ENCODE measurements around the gene NFIA. TPM values are rescaled to one million over a fixed set of nuclear protein-coding genes. Genes with fewer than 3 reads are reported as not detected.
A peak's percentile ranks its signal among the peaks of the same experiment; 100 is the strongest.

Gene NFIA
- polyA plus RNA-seq, 4 donors, result 1.6 to 9.7 (median 4.9) TPM

DNA sequence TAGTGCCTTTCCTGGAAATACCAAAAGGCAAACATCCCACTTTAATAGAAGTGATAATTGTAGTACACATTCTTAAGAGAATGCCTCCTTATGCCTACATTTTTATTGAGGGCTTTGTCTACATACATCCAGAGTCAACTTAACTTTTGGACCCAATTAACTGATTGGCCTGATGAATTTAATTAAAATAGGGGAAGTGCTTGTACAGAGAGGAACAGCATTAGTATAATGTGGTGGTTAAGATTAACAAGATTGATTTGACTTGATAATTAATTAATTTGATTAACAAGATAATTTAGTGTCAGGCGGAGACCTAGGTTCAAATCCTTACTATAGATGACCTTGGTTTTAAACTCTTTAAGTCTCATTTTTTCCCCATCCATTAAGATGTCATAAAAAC is 111.4 kb downstream of the NFIA start:
- DNase-seq (no peak), FAIRE-seq (no peak)
- Histone ChIP-seq H3K4me3 (ENCODE audit: low read depth in 1 of 3, low read length in 3 of 3) (no peak overlapping the region), H3K36me3 (ENCODE audit: control insufficient read depth in 3 of 3, insufficient read depth in 2 of 3, low read depth in 1 of 3, low read length in 3 of 3) (no peaks in the 10 kb centered on the region), H3K27me3 (ENCODE audit: control insufficient read depth in 3 of 3, insufficient read depth in 3 of 3, low read length in 3 of 3) (no peaks in the 10 kb centered on the region), H3K27ac (ENCODE audit: low read depth in 1 of 3, low read length in 2 of 3) (no peak overlapping the region), H3K9me3 (ENCODE audit: control insufficient read depth in 2 of 2, insufficient read depth in 1 of 2, low read depth in 1 of 2, low read length in 1 of 2) (no peaks in the 10 kb centered on the region), H3K4me1 (ENCODE audit: control insufficient read depth in 3 of 3, insufficient read depth in 2 of 3, low read depth in 1 of 3, low read length in 2 of 3) (peaks cover 0 to 2% (median 0%) of the 10 kb centered on the region in 3 donors)
- 68 to 83% (median 75%) methylated on average over 1 of the region's 1 CpG for WGBS, 3 donors

DNA sequence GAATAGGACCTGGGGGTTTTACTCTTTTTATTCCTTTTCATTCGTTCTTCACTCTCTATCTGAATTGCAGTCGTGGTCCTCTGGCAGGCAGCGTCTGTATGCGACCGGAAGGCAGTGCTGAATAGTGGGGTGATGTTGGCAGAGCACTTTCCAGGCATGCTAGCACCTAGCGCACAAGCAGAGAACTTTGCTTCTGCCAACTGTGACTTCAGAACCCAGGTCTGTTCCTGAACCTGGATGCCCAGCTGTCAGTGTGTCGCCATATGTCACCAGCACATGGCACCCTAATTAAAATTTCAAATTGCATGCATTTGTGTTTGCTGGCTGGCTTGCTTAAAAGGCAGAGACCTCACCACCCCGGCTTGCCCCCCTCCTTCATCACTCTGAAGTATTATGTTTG is 116.2 kb downstream of the NFIA start:
- Histone ChIP-seq H3K9me3 (ENCODE audit: control insufficient read depth in 2 of 2, insufficient read depth in 1 of 2, low read depth in 1 of 2, low read length in 1 of 2) (no peaks in the 10 kb centered on the region), H3K27me3 (ENCODE audit: control insufficient read depth in 3 of 3, insufficient read depth in 3 of 3, low read length in 3 of 3) (no peaks in the 10 kb centered on the region), H3K27ac (ENCODE audit: low read depth in 1 of 3, low read length in 2 of 3) (no peak overlapping the region), H3K36me3 (ENCODE audit: control insufficient read depth in 3 of 3, insufficient read depth in 2 of 3, low read depth in 1 of 3, low read length in 3 of 3) (no peaks in the 10 kb centered on the region), H3K4me3 (ENCODE audit: low read depth in 1 of 3, low read length in 3 of 3) (no peak overlapping the region), H3K4me1 (ENCODE audit: control insufficient read depth in 3 of 3, insufficient read depth in 2 of 3, low read depth in 1 of 3, low read length in 2 of 3) (peaks cover 0 to 2% (median 2%) of the 10 kb centered on the region in 3 donors)
- FAIRE-seq, result no peak
- 86 to 95% (median 88%) methylated on average over 8 of the region's 8 CpGs for WGBS, 3 donors
- no peak for DNase-seq

DNA sequence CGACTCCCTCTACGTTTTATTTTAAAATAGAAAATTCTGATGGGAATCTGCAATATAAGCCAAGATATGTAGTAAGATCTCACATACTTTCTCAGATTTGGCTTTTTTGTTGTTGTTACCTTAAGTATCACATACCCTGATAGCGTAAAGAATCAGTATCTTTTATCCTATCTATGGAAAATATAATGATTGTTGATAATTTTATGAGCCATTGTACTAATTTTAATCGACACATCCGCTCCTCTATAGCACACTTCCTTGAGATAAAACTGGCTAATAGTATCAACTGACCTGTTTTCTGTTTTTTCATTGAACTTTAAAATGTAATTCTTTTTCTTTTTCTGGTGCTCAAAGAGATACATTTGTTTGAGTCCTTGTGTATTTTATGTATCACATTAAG is 118.7 kb downstream of the NFIA start:
- H3K27ac ChIP-seq (ENCODE audit: low read depth in 1 of 3, low read length in 2 of 3), result no peak overlapping the region
- no peak overlapping the region for H3K4me3 ChIP-seq (ENCODE audit: low read depth in 1 of 3, low read length in 3 of 3)
- H3K36me3 ChIP-seq (ENCODE audit: control insufficient read depth in 3 of 3, insufficient read depth in 2 of 3, low read depth in 1 of 3, low read length in 3 of 3), result no peaks in the 10 kb centered on the region
- 72 to 87% (median 87%) methylated on average over 5 of the region's 5 CpGs for WGBS, 3 donors
- peaks cover 0 to 5% (median 0%) of the 10 kb centered on the region in 3 donors for H3K4me1 ChIP-seq (ENCODE audit: control insufficient read depth in 3 of 3, insufficient read depth in 2 of 3, low read depth in 1 of 3, low read length in 2 of 3)
- FAIRE-seq (no peak), DNase-seq (no peak)
- no peaks in the 10 kb centered on the region for H3K27me3 ChIP-seq (ENCODE audit: control insufficient read depth in 3 of 3, insufficient read depth in 3 of 3, low read length in 3 of 3)
- no peaks in the 10 kb centered on the region for H3K9me3 ChIP-seq (ENCODE audit: control insufficient read depth in 2 of 2, insufficient read depth in 1 of 2, low read depth in 1 of 2, low read length in 1 of 2)

DNA sequence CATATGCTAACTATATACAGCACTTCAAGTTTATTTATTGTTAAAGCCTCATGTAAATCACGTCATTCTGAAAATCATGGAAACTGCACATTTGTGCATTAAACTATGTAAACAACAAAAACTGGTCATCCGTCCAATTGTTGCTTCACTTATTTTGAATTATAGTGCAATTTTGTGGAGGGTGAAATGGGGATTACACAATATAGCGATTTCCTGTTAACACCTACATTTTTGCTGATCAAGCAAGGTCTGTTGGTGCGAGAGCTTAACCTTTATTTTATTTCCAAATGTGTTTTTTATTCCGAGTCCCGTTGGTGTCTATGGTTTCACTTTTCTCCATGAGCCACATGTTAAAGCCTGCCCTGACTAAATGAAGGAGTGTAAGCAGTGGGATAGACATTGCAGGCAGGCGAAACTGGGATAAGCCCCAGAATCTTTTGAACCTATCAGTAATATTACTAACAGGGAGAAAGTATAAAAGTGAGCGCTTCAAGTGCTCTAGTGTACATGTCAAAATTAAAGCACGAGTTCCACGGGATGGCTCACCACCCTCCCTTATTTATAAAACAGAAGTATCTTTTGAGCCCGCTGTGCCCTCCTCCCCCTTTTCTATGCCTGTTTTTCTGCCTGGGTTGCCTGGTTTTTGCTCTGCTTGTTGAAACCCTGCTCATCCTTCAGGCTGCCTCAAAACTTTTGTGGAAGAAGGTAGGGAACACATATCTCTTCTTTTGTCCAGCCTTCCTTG is 120.7 kb downstream of the NFIA start:
- FAIRE-seq (no peak), DNase-seq (no peak)
- Histone ChIP-seq H3K9me3 (ENCODE audit: control insufficient read depth in 2 of 2, insufficient read depth in 1 of 2, low read depth in 1 of 2, low read length in 1 of 2) (no peaks in the 10 kb centered on the region), H3K27ac (ENCODE audit: low read depth in 1 of 3, low read length in 2 of 3) (peak overlapping the region in 2 of 3 donors; percentile 18 to 24), H3K27me3 (ENCODE audit: control insufficient read depth in 3 of 3, insufficient read depth in 3 of 3, low read length in 3 of 3) (no peaks in the 10 kb centered on the region), H3K4me1 (ENCODE audit: control insufficient read depth in 3 of 3, insufficient read depth in 2 of 3, low read depth in 1 of 3, low read length in 2 of 3) (peaks cover 0 to 5% (median 0%) of the 10 kb centered on the region in 3 donors), H3K36me3 (ENCODE audit: control insufficient read depth in 3 of 3, insufficient read depth in 2 of 3, low read depth in 1 of 3, low read length in 3 of 3) (no peaks in the 10 kb centered on the region), H3K4me3 (ENCODE audit: low read depth in 1 of 3, low read length in 3 of 3) (no peak overlapping the region)
- 61 to 88% (median 85%) methylated on average over 11 of the region's 11 CpGs for WGBS, 3 donors

DNA sequence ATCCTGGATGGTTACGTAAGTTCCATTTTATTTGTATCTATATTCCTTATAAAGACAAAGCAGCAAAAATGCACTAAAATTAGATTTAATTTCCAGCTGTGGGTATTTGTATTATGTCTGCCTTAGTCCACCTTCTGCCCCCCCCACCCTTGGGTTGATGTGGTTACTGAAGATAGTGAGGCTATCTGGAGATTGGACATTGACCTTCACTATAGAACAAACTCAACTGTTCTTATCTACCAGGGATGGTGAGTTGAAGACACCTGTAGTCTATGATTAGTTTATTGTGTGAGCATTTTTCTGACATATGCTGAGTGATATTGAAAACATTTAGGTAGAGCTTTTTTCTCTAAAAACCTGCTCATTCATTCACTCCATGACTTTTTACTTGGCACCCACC is 122.2 kb downstream of the NFIA start:
- peaks cover 0 to 5% (median 0%) of the 10 kb centered on the region in 3 donors for H3K4me1 ChIP-seq (ENCODE audit: control insufficient read depth in 3 of 3, insufficient read depth in 2 of 3, low read depth in 1 of 3, low read length in 2 of 3)
- WGBS, 3 donors, result 97 to 100% (median 98%) methylated on average over 1 of the region's 1 CpG
- DNase-seq (peak; percentile 61), FAIRE-seq (no peak)
- no peak overlapping the region for H3K4me3 ChIP-seq (ENCODE audit: low read depth in 1 of 3, low read length in 3 of 3)
- H3K27ac ChIP-seq (ENCODE audit: low read depth in 1 of 3, low read length in 2 of 3), result no peak overlapping the region
- H3K9me3 ChIP-seq (ENCODE audit: control insufficient read depth in 2 of 2, insufficient read depth in 1 of 2, low read depth in 1 of 2, low read length in 1 of 2), result no peaks in the 10 kb centered on the region
- no peaks in the 10 kb centered on the region for H3K36me3 ChIP-seq (ENCODE audit: control insufficient read depth in 3 of 3, insufficient read depth in 2 of 3, low read depth in 1 of 3, low read length in 3 of 3)
- H3K27me3 ChIP-seq (ENCODE audit: control insufficient read depth in 3 of 3, insufficient read depth in 3 of 3, low read length in 3 of 3), result no peaks in the 10 kb centered on the region

DNA sequence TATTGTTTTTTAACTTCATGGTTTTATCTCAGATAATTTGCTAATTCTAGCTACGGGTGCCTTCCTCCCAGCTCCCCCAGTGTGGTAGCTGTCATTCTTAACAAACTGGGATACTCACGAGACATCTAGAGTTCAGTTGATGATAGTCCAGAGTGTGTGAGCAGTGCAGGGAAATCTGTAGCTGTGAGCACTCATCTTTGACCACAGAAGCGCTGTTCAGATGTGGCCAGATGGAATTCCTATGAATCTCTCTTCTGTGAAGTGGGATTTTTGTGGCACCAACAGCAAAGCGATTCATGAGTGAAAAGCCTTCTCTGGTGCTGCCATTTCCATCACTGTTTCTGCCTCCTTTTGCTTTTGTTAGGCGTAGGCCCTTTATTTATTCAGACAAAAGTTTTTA is 125.1 kb downstream of the NFIA start:
- H3K36me3 ChIP-seq (ENCODE audit: control insufficient read depth in 3 of 3, insufficient read depth in 2 of 3, low read depth in 1 of 3, low read length in 3 of 3), result no peaks in the 10 kb centered on the region
- no peak overlapping the region for H3K27ac ChIP-seq (ENCODE audit: low read depth in 1 of 3, low read length in 2 of 3)
- H3K4me3 ChIP-seq (ENCODE audit: low read depth in 1 of 3, low read length in 3 of 3), result no peak overlapping the region
- peaks cover 0 to 5% of the 10 kb centered on the region in 2 donors for H3K9me3 ChIP-seq (ENCODE audit: control insufficient read depth in 2 of 2, insufficient read depth in 1 of 2, low read depth in 1 of 2, low read length in 1 of 2)
- no peak for DNase-seq
- no peak for FAIRE-seq
- peaks cover 0 to 5% (median 0%) of the 10 kb centered on the region in 3 donors for H3K4me1 ChIP-seq (ENCODE audit: control insufficient read depth in 3 of 3, insufficient read depth in 2 of 3, low read depth in 1 of 3, low read length in 2 of 3)
- no peaks in the 10 kb centered on the region for H3K27me3 ChIP-seq (ENCODE audit: control insufficient read depth in 3 of 3, insufficient read depth in 3 of 3, low read length in 3 of 3)
- WGBS, 3 donors, result 69 to 90% (median 75%) methylated on average over 5 of the region's 5 CpGs

DNA sequence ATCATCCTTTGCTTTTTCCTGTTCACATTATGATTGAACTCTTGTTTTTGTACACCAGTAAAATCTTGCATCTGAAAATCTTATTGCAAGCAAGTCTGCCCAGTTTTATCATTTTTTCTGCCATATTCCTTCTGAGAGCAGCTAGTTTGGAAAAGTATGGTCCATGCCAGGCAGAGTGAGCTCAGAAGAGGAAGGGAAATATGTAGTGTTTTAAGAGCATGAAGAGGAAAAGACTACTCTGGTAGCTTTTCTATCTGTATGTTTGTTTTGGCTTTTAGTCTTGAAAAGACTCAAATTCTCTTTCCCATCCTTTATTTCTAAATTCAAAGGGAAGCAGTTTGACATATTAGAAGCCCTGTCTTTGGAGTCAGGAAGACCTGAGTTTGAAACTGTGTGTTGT is 125.8 kb downstream of the NFIA start:
- no peak for FAIRE-seq
- Histone ChIP-seq H3K4me1 (ENCODE audit: control insufficient read depth in 3 of 3, insufficient read depth in 2 of 3, low read depth in 1 of 3, low read length in 2 of 3) (peaks cover 0 to 5% (median 0%) of the 10 kb centered on the region in 3 donors), H3K27me3 (ENCODE audit: control insufficient read depth in 3 of 3, insufficient read depth in 3 of 3, low read length in 3 of 3) (no peaks in the 10 kb centered on the region), H3K36me3 (ENCODE audit: control insufficient read depth in 3 of 3, insufficient read depth in 2 of 3, low read depth in 1 of 3, low read length in 3 of 3) (no peaks in the 10 kb centered on the region), H3K9me3 (ENCODE audit: control insufficient read depth in 2 of 2, insufficient read depth in 1 of 2, low read depth in 1 of 2, low read length in 1 of 2) (peaks cover 0 to 5% of the 10 kb centered on the region in 2 donors), H3K27ac (ENCODE audit: low read depth in 1 of 3, low read length in 2 of 3) (no peak overlapping the region), H3K4me3 (ENCODE audit: low read depth in 1 of 3, low read length in 3 of 3) (no peak overlapping the region)
- DNase-seq, result no peak

DNA sequence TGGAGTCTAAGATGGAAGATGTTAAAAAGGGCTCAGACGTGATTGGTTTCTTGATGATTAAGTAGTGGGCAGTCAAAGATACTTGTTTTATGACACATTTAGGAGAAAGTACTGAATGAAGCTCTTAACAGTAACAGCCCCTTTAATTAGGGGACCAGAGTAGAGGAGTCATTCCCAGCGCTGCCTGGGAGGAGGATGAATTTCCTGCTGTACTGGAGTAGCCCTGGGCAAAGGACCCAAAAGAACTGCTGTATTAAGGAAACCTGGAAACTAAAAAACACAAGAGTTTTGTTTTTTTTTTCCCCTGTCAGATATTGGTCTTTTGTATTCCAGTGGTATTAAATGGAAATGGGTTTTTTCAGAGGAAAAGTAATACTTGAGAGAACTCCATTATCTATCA is 126.5 kb downstream of the NFIA start:
- H3K9me3 ChIP-seq (ENCODE audit: control insufficient read depth in 2 of 2, insufficient read depth in 1 of 2, low read depth in 1 of 2, low read length in 1 of 2), result peaks cover 0 to 5% of the 10 kb centered on the region in 2 donors
- no peaks in the 10 kb centered on the region for H3K36me3 ChIP-seq (ENCODE audit: control insufficient read depth in 3 of 3, insufficient read depth in 2 of 3, low read depth in 1 of 3, low read length in 3 of 3)
- no peak overlapping the region for H3K27ac ChIP-seq (ENCODE audit: low read depth in 1 of 3, low read length in 2 of 3)
- DNase-seq, result no peak
- FAIRE-seq, result no peak
- no peak overlapping the region for H3K4me3 ChIP-seq (ENCODE audit: low read depth in 1 of 3, low read length in 3 of 3)
- no peaks in the 10 kb centered on the region for H3K27me3 ChIP-seq (ENCODE audit: control insufficient read depth in 3 of 3, insufficient read depth in 3 of 3, low read length in 3 of 3)
- peaks cover 0 to 3% (median 0%) of the 10 kb centered on the region in 3 donors for H3K4me1 ChIP-seq (ENCODE audit: control insufficient read depth in 3 of 3, insufficient read depth in 2 of 3, low read depth in 1 of 3, low read length in 2 of 3)
- 60 to 88% (median 78%) methylated on average over 2 of the region's 2 CpGs for WGBS, 3 donors

Data from small intestine (tissue), 7 donors.